ENCODE data around the gene PDGFB.

PDGFB gene

GRCh38 chr22:39212721-39213376, 31.9 kb downstream of the PDGFB start:
- TF ChIP-seq TAF1 (IDR thresholded peaks at IDR 0.05; ENCODE audit: borderline replicate concordance, insufficient read depth, low read length): no peak

- no peak for TF ChIP-seq TAF1 (IDR thresholded peaks at IDR 0.05; ENCODE audit: borderline replicate concordance, insufficient read depth, low read length)
- no peak for TF ChIP-seq REST (IDR thresholded peaks at IDR 0.05; ENCODE audit: insufficient read depth in 1 of 2, low read depth in 2 of 2, low read length in 2 of 2)
- TF ChIP-seq SIN3A (IDR thresholded peaks at IDR 0.05; ENCODE audit: borderline replicate concordance, insufficient read depth, low read length): no peak
- TF ChIP-seq FOXP2 (optimal IDR thresholded peaks at IDR 0.05; ENCODE audit: borderline replicate concordance, extremely low read depth, extremely low read length, insufficient read depth): no peak
- TF ChIP-seq POLR2AphosphoS5 (IDR thresholded peaks at IDR 0.05; ENCODE audit: low read depth, low read length): no peak
Measured at GRCh38 chr22:39209756-39210155, 35.0 kb downstream of the PDGFB start.

GRCh38 chr22:39208013-39208680, 36.6 kb downstream of the PDGFB start:
- TF ChIP-seq TAF1 (IDR thresholded peaks at IDR 0.05; ENCODE audit: borderline replicate concordance, insufficient read depth, low read length): no peak
- TF ChIP-seq REST (IDR thresholded peaks at IDR 0.05; ENCODE audit: insufficient read depth in 1 of 2, low read depth in 2 of 2, low read length in 2 of 2): no peak
- TF ChIP-seq SIN3A (IDR thresholded peaks at IDR 0.05; ENCODE audit: borderline replicate concordance, insufficient read depth, low read length): no peak
- TF ChIP-seq POLR2AphosphoS5 (IDR thresholded peaks at IDR 0.05; ENCODE audit: low read depth, low read length): no peak
- TF ChIP-seq FOXP2 (optimal IDR thresholded peaks at IDR 0.05; ENCODE audit: borderline replicate concordance, extremely low read depth, extremely low read length, insufficient read depth): no peak

GRCh38 chr22:39207141-39208012, 37.4 kb downstream of the PDGFB start:
- TF ChIP-seq SIN3A (IDR thresholded peaks at IDR 0.05; ENCODE audit: borderline replicate concordance, insufficient read depth, low read length) (no peak), TAF1 (IDR thresholded peaks at IDR 0.05; ENCODE audit: borderline replicate concordance, insufficient read depth, low read length) (no peak), POLR2AphosphoS5 (IDR thresholded peaks at IDR 0.05; ENCODE audit: low read depth, low read length) (no peak), REST (IDR thresholded peaks at IDR 0.05; ENCODE audit: insufficient read depth in 1 of 2, low read depth in 2 of 2, low read length in 2 of 2) (no peak), FOXP2 (optimal IDR thresholded peaks at IDR 0.05; ENCODE audit: borderline replicate concordance, extremely low read depth, extremely low read length, insufficient read depth) (no peak)

GRCh38 chr22:39206491-39206890, 38.3 kb downstream of the PDGFB start:
- TF ChIP-seq SIN3A (IDR thresholded peaks at IDR 0.05; ENCODE audit: borderline replicate concordance, insufficient read depth, low read length) (no peak), FOXP2 (optimal IDR thresholded peaks at IDR 0.05; ENCODE audit: borderline replicate concordance, extremely low read depth, extremely low read length, insufficient read depth) (no peak), TAF1 (IDR thresholded peaks at IDR 0.05; ENCODE audit: borderline replicate concordance, insufficient read depth, low read length) (no peak), REST (IDR thresholded peaks at IDR 0.05; ENCODE audit: insufficient read depth in 1 of 2, low read depth in 2 of 2, low read length in 2 of 2) (no peak), POLR2AphosphoS5 (IDR thresholded peaks at IDR 0.05; ENCODE audit: low read depth, low read length) (no peak)
